HEK293 (cell line): Measurements from ENCODE around the gene SLC18A3.

Experiments used
- CTCF ChIA-PET: fragments of 350-600 bp; formaldehyde crosslinking; extraction: SDS; loops from one replicate; lab custom pipeline; 2021; ENCODE audit warnings: antibody characterized with exemption; lab: Yijun Ruan, JAX
- POLR2A ChIA-PET: fragments of 300-600 bp; formaldehyde crosslinking; extraction: SDS; loops from one replicate; lab custom pipeline; 2020; ENCODE audit warnings: antibody characterized with exemption, inconsistent platforms; lab: Yijun Ruan, JAX
- H3K27ac ChIP-seq: fragments of 200-500 bp; sonication (Bioruptor generic); 2 replicates; pipeline ENCODE4 v1.5.1; 2014; ENCODE audit warnings: low read depth, low read length, control low read depth, inconsistent platforms; ENCODE audit errors: extremely low read depth
- H3K36me3 ChIP-seq, 2 experiments: fragments of 200-500 bp in 1 of 2; sonication (Bioruptor generic) in 1 of 2; 1 replicate in 1 of 2; 2 replicates in 1 of 2; pipeline ENCODE4 v1.5.1; 2014 to 2017; ENCODE audit warnings: inconsistent platforms in 2 of 2, low read length in 2 of 2; ENCODE audit not compliant: control insufficient read depth in 2 of 2, insufficient read depth in 1 of 2
- H3K4me1 ChIP-seq: fragments of 200-500 bp; sonication (Bioruptor generic); 2 replicates; pipeline ENCODE4 v1.5.1; 2014; ENCODE audit warnings: mild to moderate bottlenecking, low read length, inconsistent platforms; ENCODE audit not compliant: control insufficient read depth, insufficient read depth
- H3K4me3 ChIP-seq: 2 replicates; pipeline ENCODE4 v1.5.1; 2011; ENCODE audit warnings: low read depth, mild to moderate bottlenecking, control low read depth, low read length, moderate library complexity
- H3K9me3 ChIP-seq: fragments of 200-500 bp; sonication (Bioruptor generic); 2 replicates; pipeline ENCODE4 v1.5.1; 2014; ENCODE audit warnings: low read depth, low read length, inconsistent platforms; ENCODE audit not compliant: control insufficient read depth, insufficient read depth
- KLF1 ChIP-seq: fragments of 450-650 bp; formaldehyde crosslinking; IDR thresholded peaks from 2 replicates; pipeline ENCODE4 v1.5.1; 2016; ENCODE audit warnings: missing biosample characterization, missing genetic modification characterization
- ZBTB21 ChIP-seq: fragments of 450-650 bp; formaldehyde crosslinking; IDR thresholded peaks from 2 replicates; pipeline ENCODE4 v1.5.1; 2017; ENCODE audit warnings: missing biosample characterization, missing genetic modification characterization
- ZBTB49 ChIP-seq: fragments of 450-650 bp; formaldehyde crosslinking; IDR thresholded peaks from 2 replicates; pipeline ENCODE4 v1.5.1; 2016; ENCODE audit warnings: missing biosample characterization, missing genetic modification characterization, low read depth
- ZFP3 ChIP-seq: fragments of 450-650 bp; formaldehyde crosslinking; IDR thresholded peaks from 2 replicates; pipeline ENCODE4 v1.5.1; 2016; ENCODE audit warnings: low read depth, missing biosample characterization, missing genetic modification characterization
- ZNF24 ChIP-seq: fragments of 450-650 bp; formaldehyde crosslinking; IDR thresholded peaks from 2 replicates; pipeline ENCODE4 v1.5.1; 2016; ENCODE audit warnings: missing biosample characterization, missing genetic modification characterization
- ZNF280D ChIP-seq: fragments of 450-650 bp; formaldehyde crosslinking; IDR thresholded peaks from 2 replicates; pipeline ENCODE4 v1.5.1; 2016; ENCODE audit warnings: missing biosample characterization, missing genetic modification characterization
- ZNF335 ChIP-seq: fragments of 450-650 bp; formaldehyde crosslinking; conservative IDR thresholded peaks from 2 replicates; pipeline ENCODE4 v1.5.1; 2016; ENCODE audit warnings: missing biosample characterization, missing genetic modification characterization
- ZNF433 ChIP-seq: fragments of 450-650 bp; formaldehyde crosslinking; IDR thresholded peaks from 2 replicates; pipeline ENCODE4 v1.5.1; 2016; ENCODE audit warnings: missing biosample characterization, missing genetic modification characterization, low read depth
- ZNF473 ChIP-seq: fragments of 450-650 bp; formaldehyde crosslinking; IDR thresholded peaks from 2 replicates; pipeline ENCODE4 v1.5.1; 2017; ENCODE audit warnings: missing biosample characterization, missing genetic modification characterization
- ZNF785 ChIP-seq: fragments of 450-650 bp; formaldehyde crosslinking; IDR thresholded peaks from 2 replicates; pipeline ENCODE4 v1.5.1; 2016; ENCODE audit warnings: missing biosample characterization, missing genetic modification characterization
- TF ChIP-seq, protein P1 (sequence below): fragments of 450-650 bp; formaldehyde crosslinking; conservative IDR thresholded peaks from 2 replicates; pipeline ENCODE4 v1.5.1; 2016; ENCODE audit warnings: low read depth, missing biosample characterization, missing genetic modification characterization
- TF ChIP-seq, protein P2 (sequence below): fragments of 450-650 bp; formaldehyde crosslinking; IDR thresholded peaks from 2 replicates; pipeline ENCODE4 v1.5.1; 2016; ENCODE audit warnings: missing biosample characterization, missing genetic modification characterization, borderline replicate concordance

Gene SLC18A3

DNA sequence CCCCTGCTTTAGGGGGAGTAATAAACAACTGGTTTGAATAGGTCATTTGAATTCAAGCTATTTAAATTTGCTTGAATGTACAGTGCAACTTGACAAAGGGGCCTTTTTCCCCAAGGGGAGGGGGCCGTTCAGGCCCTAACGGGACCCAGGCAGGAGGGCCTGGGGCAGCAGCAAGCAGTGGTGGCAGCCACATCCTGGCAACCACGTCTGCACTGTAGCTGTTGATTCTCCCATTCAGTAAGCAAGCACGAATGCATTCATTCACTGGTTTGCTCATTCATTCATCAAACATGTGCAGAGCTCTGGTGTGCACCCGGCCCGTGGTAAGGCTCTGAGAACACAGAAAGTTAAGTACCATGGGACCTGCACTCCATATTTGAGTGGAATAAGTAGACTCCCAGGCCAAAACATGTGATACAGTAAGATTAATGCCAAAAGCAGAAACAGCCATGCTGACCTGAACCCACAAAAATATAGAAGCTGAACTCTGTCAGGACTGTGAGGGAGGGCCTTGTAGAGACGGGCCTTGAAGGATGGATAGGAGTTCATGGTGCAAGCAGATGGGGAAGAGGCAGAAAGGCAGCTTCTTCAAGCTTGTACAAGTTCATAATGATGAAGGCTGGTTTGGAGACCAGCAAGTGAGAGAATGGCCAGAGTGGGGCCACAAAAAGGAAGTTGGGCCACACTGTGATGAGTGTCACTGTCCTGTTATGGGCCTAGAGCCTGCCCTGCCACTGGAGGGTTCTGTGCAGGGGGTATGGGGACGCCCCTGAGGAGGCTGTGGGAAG lies 40.0 kb downstream of the SLC18A3 start:
- Histone ChIP-seq H3K36me3 (no peaks in the 10 kb centered on the region), H3K4me1 (no peaks in the 10 kb centered on the region), H3K4me3 (no peak overlapping the region), H3K27ac (no peak overlapping the region), H3K9me3 (no peaks in the 10 kb centered on the region)
- TF ChIP-seq ZBTB21 (tag by site-specific recombination) = no peak
- TF ChIP-seq ZFP3 (tag by site-specific recombination) = peak; percentile 66; the same call in 1 of the 2 replicates
- POLR2A ChIA-PET = no interaction called here
- CTCF ChIA-PET = interaction anchor here (0.6 to 1.5 kb wide), 2 partner anchors 57 to 1556 kb away, joined by 4 to 8 read pairs; no protein-coding TSS in a partner anchor

- ChIA-PET POLR2A (no interaction called here), CTCF (interaction anchor here (0.6 to 1.5 kb wide), 2 partner anchors 57 to 1556 kb away, joined by 4 to 8 read pairs; no protein-coding TSS in a partner anchor)
- Histone ChIP-seq H3K27ac (no peak overlapping the region), H3K4me3 (no peak overlapping the region), H3K4me1 (no peaks in the 10 kb centered on the region), H3K9me3 (no peaks in the 10 kb centered on the region), H3K36me3 (no peaks in the 10 kb centered on the region)
- TF ChIP-seq ZNF433 (tag by site-specific recombination) = no peak
- TF ChIP-seq, protein P1, sequence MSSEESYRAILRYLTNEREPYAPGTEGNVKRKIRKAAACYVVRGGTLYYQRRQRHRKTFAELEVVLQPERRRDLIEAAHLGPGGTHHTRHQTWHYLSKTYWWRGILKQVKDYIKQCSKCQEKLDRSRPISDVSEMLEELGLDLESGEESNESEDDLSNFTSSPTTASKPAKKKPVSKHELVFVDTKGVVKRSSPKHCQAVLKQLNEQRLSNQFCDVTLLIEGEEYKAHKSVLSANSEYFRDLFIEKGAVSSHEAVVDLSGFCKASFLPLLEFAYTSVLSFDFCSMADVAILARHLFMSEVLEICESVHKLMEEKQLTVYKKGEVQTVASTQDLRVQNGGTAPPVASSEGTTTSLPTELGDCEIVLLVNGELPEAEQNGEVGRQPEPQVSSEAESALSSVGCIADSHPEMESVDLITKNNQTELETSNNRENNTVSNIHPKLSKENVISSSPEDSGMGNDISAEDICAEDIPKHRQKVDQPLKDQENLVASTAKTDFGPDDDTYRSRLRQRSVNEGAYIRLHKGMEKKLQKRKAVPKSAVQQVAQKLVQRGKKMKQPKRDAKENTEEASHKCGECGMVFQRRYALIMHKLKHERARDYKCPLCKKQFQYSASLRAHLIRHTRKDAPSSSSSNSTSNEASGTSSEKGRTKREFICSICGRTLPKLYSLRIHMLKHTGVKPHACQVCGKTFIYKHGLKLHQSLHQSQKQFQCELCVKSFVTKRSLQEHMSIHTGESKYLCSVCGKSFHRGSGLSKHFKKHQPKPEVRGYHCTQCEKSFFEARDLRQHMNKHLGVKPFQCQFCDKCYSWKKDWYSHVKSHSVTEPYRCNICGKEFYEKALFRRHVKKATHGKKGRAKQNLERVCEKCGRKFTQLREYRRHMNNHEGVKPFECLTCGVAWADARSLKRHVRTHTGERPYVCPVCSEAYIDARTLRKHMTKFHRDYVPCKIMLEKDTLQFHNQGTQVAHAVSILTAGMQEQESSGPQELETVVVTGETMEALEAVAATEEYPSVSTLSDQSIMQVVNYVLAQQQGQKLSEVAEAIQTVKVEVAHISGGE = no peak
- TF ChIP-seq ZNF473 = no peak
- TF ChIP-seq ZBTB49 = no peak
- TF ChIP-seq ZNF785 = no peak
- no peak for TF ChIP-seq ZNF24
- no peak for TF ChIP-seq KLF1 (tag by site-specific recombination)
- TF ChIP-seq, protein P2, sequence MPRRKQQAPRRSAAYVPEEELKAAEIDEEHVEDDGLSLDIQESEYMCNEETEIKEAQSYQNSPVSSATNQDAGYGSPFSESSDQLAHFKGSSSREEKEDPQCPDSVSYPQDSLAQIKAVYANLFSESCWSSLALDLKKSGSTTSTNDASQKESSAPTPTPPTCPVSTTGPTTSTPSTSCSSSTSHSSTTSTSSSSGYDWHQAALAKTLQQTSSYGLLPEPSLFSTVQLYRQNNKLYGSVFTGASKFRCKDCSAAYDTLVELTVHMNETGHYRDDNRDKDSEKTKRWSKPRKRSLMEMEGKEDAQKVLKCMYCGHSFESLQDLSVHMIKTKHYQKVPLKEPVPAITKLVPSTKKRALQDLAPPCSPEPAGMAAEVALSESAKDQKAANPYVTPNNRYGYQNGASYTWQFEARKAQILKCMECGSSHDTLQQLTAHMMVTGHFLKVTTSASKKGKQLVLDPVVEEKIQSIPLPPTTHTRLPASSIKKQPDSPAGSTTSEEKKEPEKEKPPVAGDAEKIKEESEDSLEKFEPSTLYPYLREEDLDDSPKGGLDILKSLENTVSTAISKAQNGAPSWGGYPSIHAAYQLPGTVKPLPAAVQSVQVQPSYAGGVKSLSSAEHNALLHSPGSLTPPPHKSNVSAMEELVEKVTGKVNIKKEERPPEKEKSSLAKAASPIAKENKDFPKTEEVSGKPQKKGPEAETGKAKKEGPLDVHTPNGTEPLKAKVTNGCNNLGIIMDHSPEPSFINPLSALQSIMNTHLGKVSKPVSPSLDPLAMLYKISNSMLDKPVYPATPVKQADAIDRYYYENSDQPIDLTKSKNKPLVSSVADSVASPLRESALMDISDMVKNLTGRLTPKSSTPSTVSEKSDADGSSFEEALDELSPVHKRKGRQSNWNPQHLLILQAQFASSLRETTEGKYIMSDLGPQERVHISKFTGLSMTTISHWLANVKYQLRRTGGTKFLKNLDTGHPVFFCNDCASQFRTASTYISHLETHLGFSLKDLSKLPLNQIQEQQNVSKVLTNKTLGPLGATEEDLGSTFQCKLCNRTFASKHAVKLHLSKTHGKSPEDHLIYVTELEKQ (tag by site-specific recombination) = no peak
- no peak for TF ChIP-seq ZNF335 (tag by site-specific recombination)
- TF ChIP-seq ZNF280D (tag by site-specific recombination) = no peak
These were observed 40.6 kb downstream of the SLC18A3 start for GRCh38 chr10:49650724-49651034.
